ENCODE results near the gene CCDC97.

The CCDC97 gene

GRCh38 chr19:41303954-41304353 lies 6.0 kb upstream of the CCDC97 start:
- TF ChIP-seq CTCF (IDR thresholded peaks at IDR 0.05; ENCODE audit: low read length), result no peak
- no peak for TF ChIP-seq EZH2phosphoT487 (IDR thresholded peaks at IDR 0.05; ENCODE audit: low read length)
- no peak for TF ChIP-seq EZH2 (optimal IDR thresholded peaks at IDR 0.05; ENCODE audit: low read depth, low read length)
- H4K20me1 ChIP-seq (ENCODE audit: insufficient read depth, low read length), result no peaks in the 10 kb centered on the region
- H3K9ac ChIP-seq (ENCODE audit: low read length), result no peak overlapping the region
- no peak overlapping the region for H3K4me2 ChIP-seq (ENCODE audit: low read depth, low read length)
- peaks cover 6% of the 10 kb centered on the region for H3K36me3 ChIP-seq (replicated peaks; ENCODE audit: insufficient read depth, low read length)
- H3K27me3 ChIP-seq (replicated peaks; ENCODE audit: insufficient read depth, low read length), result no peaks in the 10 kb centered on the region
- peaks cover 28% of the 10 kb centered on the region for H3F3A ChIP-seq (ENCODE audit: insufficient read depth, low read length)
- no peak for DNase-seq
- no peaks in the 10 kb centered on the region for H3K9me3 ChIP-seq (replicated peaks; ENCODE audit: insufficient read depth, low read length)
- H3K79me2 ChIP-seq (ENCODE audit: low read length), result peaks cover 53% of the 10 kb centered on the region
- no peak overlapping the region for H2AFZ ChIP-seq (ENCODE audit: low read length)
- H3K4me1 ChIP-seq (ENCODE audit: low read length), result peaks cover 38% of the 10 kb centered on the region
- H3K9me2 ChIP-seq (replicated peaks; ENCODE audit: insufficient read depth, low read length), result no peaks in the 10 kb centered on the region
- H3K4me3 ChIP-seq (ENCODE audit: low read length), result no peak overlapping the region
- H3K27ac ChIP-seq (ENCODE audit: low read length), result no peak overlapping the region

GRCh38 chr19:41304706-41305483 lies 5.1 kb upstream of the CCDC97 start:
- TF ChIP-seq CTCF (IDR thresholded peaks at IDR 0.05; ENCODE audit: low read length) (no peak), EZH2phosphoT487 (IDR thresholded peaks at IDR 0.05; ENCODE audit: low read length) (no peak), EZH2 (optimal IDR thresholded peaks at IDR 0.05; ENCODE audit: low read depth, low read length) (no peak)
- Histone ChIP-seq H3K4me1 (ENCODE audit: low read length) (peaks cover 36% of the 10 kb centered on the region), H3K79me2 (ENCODE audit: low read length) (peaks cover 52% of the 10 kb centered on the region), H3K4me3 (ENCODE audit: low read length) (no peak overlapping the region), H3K9me2 (replicated peaks; ENCODE audit: insufficient read depth, low read length) (no peaks in the 10 kb centered on the region), H2AFZ (ENCODE audit: low read length) (no peak overlapping the region), H3K9ac (ENCODE audit: low read length) (no peak overlapping the region; the same call in 1 of the 2 replicates), H3K27ac (ENCODE audit: low read length) (no peak overlapping the region), H3F3A (ENCODE audit: insufficient read depth, low read length) (peaks cover 32% of the 10 kb centered on the region), H3K36me3 (replicated peaks; ENCODE audit: insufficient read depth, low read length) (no peaks in the 10 kb centered on the region; the same call in none of the 2 replicates), H3K4me2 (ENCODE audit: low read depth, low read length) (no peak overlapping the region), H3K27me3 (replicated peaks; ENCODE audit: insufficient read depth, low read length) (no peaks in the 10 kb centered on the region), H4K20me1 (ENCODE audit: insufficient read depth, low read length) (no peaks in the 10 kb centered on the region), H3K9me3 (replicated peaks; ENCODE audit: insufficient read depth, low read length) (no peaks in the 10 kb centered on the region)
- DNase-seq, result no peak

DNA sequence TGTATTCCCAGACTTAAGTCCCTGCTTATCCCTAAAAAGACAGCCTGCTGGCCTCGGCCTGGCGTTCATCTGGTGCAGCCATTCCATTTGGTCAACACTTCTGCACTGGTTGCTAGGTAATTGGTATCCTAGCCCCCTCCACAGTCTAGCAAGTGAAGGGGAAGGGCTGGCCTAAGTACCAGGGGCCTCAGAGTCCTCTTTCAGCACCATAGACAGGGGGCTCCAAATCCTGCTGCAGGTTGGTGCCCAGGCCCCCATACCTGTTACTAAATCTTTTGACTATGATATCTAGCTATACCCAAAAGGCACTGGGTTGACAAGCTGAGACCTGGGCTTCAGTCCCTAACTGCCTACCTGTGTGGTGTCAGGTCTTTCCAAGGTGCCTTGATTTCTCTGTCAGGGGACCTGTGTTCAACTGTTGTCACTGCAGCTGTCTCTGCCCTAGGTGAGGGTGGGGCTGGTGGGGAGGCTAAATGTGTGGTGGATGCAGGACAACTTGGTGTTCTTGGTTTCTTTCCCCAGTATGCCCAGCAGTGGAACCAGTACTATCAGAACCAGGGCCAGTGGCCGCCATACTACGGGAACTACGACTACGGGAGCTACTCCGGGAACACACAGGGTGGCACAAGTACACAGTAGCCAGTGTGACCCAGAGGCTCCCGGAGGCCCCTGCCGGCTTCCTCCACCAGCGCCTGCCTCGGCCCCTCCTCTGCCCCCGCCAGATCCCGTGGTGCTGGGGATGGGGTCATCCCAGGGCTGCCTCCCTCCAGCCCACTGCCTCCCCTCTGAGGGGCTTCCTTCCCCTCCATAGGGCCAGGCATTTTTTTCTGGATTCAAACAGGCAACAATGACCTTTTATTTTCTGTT lies 3.8 kb upstream of the CCDC97 start:
- peaks cover 32% of the 10 kb centered on the region for H3F3A ChIP-seq (ENCODE audit: insufficient read depth, low read length)
- H3K9ac ChIP-seq (ENCODE audit: low read length), result peak overlapping the region; percentile 96; the same call in 1 of the 2 replicates
- DNase-seq, result no peak
- H3K27ac ChIP-seq (ENCODE audit: low read length), result peak overlapping the region; percentile 90
- H3K27me3 ChIP-seq (replicated peaks; ENCODE audit: insufficient read depth, low read length), result no peaks in the 10 kb centered on the region
- H3K4me3 ChIP-seq (ENCODE audit: low read length), result no peak overlapping the region
- H3K4me2 ChIP-seq (ENCODE audit: low read depth, low read length), result peak overlapping the region; percentile 90; the same call in 1 of the 2 replicates
- no peak for TF ChIP-seq EZH2phosphoT487 (IDR thresholded peaks at IDR 0.05; ENCODE audit: low read length)
- TF ChIP-seq CTCF (IDR thresholded peaks at IDR 0.05; ENCODE audit: low read length), result no peak
- no peak for TF ChIP-seq EZH2 (optimal IDR thresholded peaks at IDR 0.05; ENCODE audit: low read depth, low read length)
- H3K4me1 ChIP-seq (ENCODE audit: low read length), result peaks cover 36% of the 10 kb centered on the region
- no peaks in the 10 kb centered on the region for H4K20me1 ChIP-seq (ENCODE audit: insufficient read depth, low read length)
- no peak overlapping the region for H2AFZ ChIP-seq (ENCODE audit: low read length)
- no peaks in the 10 kb centered on the region for H3K9me3 ChIP-seq (replicated peaks; ENCODE audit: insufficient read depth, low read length)
- no peaks in the 10 kb centered on the region for H3K9me2 ChIP-seq (replicated peaks; ENCODE audit: insufficient read depth, low read length)
- H3K36me3 ChIP-seq (replicated peaks; ENCODE audit: insufficient read depth, low read length), result no peaks in the 10 kb centered on the region; the same call in none of the 2 replicates
- peaks cover 50% of the 10 kb centered on the region for H3K79me2 ChIP-seq (ENCODE audit: low read length)
